Measurements from ENCODE around the gene ANKRD34A. TPM values are rescaled to one million over a fixed set of nuclear protein-coding genes. Genes with fewer than 3 reads are reported as not detected.
A peak's percentile ranks its signal among the peaks of the same experiment; 100 is the strongest.

ANKRD34A gene
- polyA plus RNA-seq, 1 experiment = 0.83 TPM

DNA sequence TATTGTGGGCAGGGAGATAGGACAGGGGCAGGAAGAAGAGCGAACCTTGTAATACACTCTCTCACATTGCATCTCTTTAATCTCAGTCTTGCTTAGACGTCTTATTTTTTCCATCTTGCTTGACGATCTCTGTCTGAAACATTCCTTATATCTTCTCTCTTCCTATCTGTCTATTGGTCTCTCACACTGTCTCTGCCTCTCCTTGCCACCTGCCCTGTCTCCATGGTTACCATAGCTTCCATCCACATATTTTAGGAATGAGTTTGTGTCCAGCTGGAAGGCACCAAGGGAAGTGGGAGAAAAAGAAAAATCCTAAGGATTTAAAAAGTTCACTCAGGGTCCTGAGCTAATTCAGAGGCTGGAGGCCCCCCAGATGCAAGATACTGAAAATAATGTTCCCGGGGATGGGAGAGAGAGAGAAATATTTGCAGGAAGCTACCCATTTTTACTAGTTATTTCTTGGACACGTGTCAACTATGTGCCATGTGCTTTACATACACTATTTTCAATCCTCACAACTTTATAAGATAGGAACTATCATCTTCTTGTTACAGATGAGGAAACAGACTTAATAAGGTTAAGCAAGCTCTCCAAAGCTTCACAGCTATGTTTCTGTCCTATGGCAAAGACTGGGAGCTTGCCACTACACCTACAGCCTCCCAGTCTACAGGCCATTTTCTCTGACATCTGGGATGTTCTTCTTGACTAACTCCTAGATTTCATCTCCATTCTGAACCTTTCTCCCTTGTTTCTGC lies 933 bp downstream of the ANKRD34A start:
- TF ChIP-seq, protein P1, sequence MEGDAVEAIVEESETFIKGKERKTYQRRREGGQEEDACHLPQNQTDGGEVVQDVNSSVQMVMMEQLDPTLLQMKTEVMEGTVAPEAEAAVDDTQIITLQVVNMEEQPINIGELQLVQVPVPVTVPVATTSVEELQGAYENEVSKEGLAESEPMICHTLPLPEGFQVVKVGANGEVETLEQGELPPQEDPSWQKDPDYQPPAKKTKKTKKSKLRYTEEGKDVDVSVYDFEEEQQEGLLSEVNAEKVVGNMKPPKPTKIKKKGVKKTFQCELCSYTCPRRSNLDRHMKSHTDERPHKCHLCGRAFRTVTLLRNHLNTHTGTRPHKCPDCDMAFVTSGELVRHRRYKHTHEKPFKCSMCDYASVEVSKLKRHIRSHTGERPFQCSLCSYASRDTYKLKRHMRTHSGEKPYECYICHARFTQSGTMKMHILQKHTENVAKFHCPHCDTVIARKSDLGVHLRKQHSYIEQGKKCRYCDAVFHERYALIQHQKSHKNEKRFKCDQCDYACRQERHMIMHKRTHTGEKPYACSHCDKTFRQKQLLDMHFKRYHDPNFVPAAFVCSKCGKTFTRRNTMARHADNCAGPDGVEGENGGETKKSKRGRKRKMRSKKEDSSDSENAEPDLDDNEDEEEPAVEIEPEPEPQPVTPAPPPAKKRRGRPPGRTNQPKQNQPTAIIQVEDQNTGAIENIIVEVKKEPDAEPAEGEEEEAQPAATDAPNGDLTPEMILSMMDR (IDR thresholded peaks at IDR 0.05; ENCODE audit: low read depth, low read length) = no peak
- ChIA-PET POLR2A (interaction anchor here (1.0 to 3.5 kb wide), 10 partner anchors 16 to 118 kb away, joined by 3 to 21 read pairs (median 10); partner anchors contain the start of genes NUDT17, PEX11B, PIAS3 and RBM8A), CTCF (interaction anchor here (1.2 to 4.0 kb wide), 6 partner anchors 15 to 118 kb away, joined by 4 to 37 read pairs (median 5); partner anchors contain the start of genes NUDT17 and RBM8A)
- no peak for DNase-seq (ENCODE audit: low read depth, low spot score)
- peaks cover 7% of the 10 kb centered on the region for H3K9me3 ChIP-seq (ENCODE audit: control insufficient read depth, insufficient read depth, low read length)
- no peaks in the 10 kb centered on the region for H3K27me3 ChIP-seq (ENCODE audit: control insufficient read depth, insufficient read depth, low read length)
- H3K27ac ChIP-seq (ENCODE audit: low read depth, low read length) = peak overlapping the region; percentile 89
- H3K4me3 ChIP-seq (ENCODE audit: low read depth, low read length) = peak overlapping the region; percentile 79

DNA sequence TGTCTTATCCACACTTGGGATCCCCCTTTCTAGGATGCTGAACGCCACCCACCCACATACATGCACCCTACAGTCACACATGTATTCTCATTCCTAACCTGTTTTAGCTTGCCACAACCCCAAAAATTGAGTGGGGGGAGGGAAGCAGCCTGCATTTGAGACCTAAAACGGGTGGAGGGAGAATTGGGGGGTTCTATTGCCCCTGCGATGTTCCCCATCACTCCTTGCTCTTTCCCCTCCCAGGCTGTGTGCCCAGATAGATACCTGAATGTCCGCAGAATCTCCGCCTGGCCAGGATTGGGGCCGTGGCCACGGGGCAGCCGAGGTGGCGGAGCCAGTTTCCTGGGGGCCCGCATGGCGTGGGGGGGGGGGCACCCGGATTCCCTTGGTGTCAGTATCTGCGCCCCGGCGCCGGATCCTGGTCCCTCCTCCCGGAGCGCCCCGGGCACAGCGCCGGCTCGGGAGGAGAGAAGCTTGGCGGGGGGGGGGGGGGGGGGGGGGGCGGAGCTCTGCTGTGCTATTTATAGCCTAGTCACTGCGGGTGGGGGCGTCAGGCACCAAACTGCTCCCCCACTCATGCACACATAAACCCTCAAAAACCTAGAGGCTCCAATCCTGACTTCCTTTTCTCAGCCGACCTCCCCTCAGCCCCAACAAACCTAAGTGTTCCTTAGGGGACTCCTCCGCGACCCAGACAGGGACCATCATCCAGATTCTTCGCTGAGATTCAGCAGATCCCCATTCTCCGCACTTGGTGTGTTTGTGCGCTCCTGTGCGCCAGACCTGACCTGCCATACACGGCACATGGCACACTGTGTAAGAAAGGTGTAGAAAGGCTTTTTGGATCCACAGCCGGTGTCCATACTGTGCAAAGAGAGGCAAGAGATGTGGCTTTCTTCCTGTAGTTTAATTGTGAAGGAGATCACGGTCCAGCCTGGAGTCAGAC lies 1.9 kb downstream of the ANKRD34A start:
- CTCF ChIA-PET = interaction anchor here (1.4 to 3.0 kb wide), 3 partner anchors 15 to 117 kb away, joined by 5 to 15 read pairs (median 7); partner anchors contain the start of gene NUDT17

DNA sequence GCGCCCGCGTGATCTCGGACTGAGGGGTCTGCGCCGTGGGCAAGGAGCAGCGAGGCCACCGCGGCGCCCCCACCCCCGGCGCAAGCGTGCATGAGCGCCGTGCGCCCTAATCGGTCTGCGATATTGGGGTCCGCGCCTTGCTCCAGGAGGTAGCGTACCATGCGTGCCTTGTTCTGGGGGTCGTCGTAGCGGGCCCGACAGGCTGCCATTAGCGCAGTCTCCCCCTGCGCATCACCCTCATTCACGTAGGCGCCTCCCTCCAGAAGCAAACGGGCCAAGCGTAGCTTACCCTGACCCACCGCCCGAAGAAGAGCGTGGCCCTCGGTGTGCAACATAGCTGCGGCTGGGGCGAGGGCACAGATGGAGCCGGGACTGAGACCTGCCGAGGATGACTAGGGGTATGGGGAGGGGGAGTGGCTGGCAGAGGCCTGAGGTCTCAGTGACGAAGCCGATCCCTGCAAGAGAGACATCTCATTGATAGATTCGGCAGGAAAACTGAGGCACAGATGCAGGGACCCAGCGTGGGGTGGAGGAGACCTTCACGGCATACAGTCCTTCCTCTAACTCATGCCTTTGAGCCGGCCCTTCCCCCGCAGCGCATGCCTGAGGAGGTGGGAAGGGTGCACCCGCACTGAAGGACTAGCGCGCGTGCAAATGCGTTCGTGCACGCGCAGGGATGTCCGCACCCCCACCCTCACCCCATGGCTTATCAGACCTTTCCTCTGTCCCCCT lies 2.8 kb downstream of the ANKRD34A start:
- H3K9me3 ChIP-seq (ENCODE audit: control insufficient read depth, insufficient read depth, low read length) = no peaks in the 10 kb centered on the region; the same call in 1 of the 2 replicates
- no peaks in the 10 kb centered on the region for H3K27me3 ChIP-seq (ENCODE audit: control insufficient read depth, insufficient read depth, low read length)
- peak overlapping the region; percentile 78 for H3K27ac ChIP-seq (ENCODE audit: low read depth, low read length)
- CTCF ChIA-PET = interaction anchor here (2.0 kb wide), 1 partner anchor 16 kb away, joined by 7 read pairs; no protein-coding TSS in a partner anchor
- TF ChIP-seq, protein P1 (IDR thresholded peaks at IDR 0.05; ENCODE audit: low read depth, low read length) = no peak
- peak overlapping the region; percentile 72 for H3K4me3 ChIP-seq (ENCODE audit: low read depth, low read length)
- POLR2A ChIA-PET = interaction anchor here (1.9 to 3.5 kb wide), 2 partner anchors 70 to 102 kb away, joined by 10 to 15 read pairs; partner anchors contain the start of gene PIAS3
- DNase-seq (ENCODE audit: low read depth, low spot score) = no peak

More for the DNA sequence above, 1.9 kb downstream of the ANKRD34A start:
- POLR2A ChIA-PET = interaction anchor here (0.6 to 3.5 kb wide), 5 partner anchors 36 to 117 kb away, joined by 3 to 15 read pairs (median 9); partner anchors contain the start of genes NUDT17 and PIAS3
- DNase-seq (ENCODE audit: low read depth, low spot score) = no peak
- Histone ChIP-seq H3K4me3 (ENCODE audit: low read depth, low read length) (peak overlapping the region; percentile 72), H3K27ac (ENCODE audit: low read depth, low read length) (peak overlapping the region; percentile 78), H3K9me3 (ENCODE audit: control insufficient read depth, insufficient read depth, low read length) (peaks cover 5% of the 10 kb centered on the region), H3K27me3 (ENCODE audit: control insufficient read depth, insufficient read depth, low read length) (no peaks in the 10 kb centered on the region)
- TF ChIP-seq, protein P1 (IDR thresholded peaks at IDR 0.05; ENCODE audit: low read depth, low read length) = no peak

DNA sequence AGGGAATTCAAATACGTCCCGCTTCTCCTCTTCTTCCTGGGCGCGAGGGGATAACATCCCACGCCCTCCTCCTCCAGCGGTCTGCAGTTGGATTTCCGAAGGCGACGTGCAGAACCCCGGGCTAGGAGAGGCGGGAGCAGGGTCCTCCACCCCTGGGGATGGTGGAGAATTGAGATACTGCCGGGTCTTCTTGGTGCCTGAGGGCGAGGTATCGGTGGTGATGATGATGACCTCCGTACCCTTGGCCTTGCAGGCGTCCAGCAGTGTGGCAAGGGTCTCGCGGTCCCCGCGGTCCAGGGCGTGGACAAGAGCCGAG lies 3.3 kb downstream of the ANKRD34A start:
- Histone ChIP-seq H3K27ac (ENCODE audit: low read depth, low read length) (peak overlapping the region; percentile 25), H3K27me3 (ENCODE audit: control insufficient read depth, insufficient read depth, low read length) (no peaks in the 10 kb centered on the region), H3K9me3 (ENCODE audit: control insufficient read depth, insufficient read depth, low read length) (no peaks in the 10 kb centered on the region; the same call in 1 of the 2 replicates), H3K4me3 (ENCODE audit: low read depth, low read length) (peak overlapping the region; percentile 72)
- POLR2A ChIA-PET = no interaction called here
- no peak for DNase-seq (ENCODE audit: low read depth, low spot score)
- CTCF ChIA-PET = interaction anchor here (2.0 kb wide), 1 partner anchor 16 kb away, joined by 7 read pairs; no protein-coding TSS in a partner anchor
- TF ChIP-seq, protein P1 (IDR thresholded peaks at IDR 0.05; ENCODE audit: low read depth, low read length) = no peak

Data from AG04450 (cell line).